NOMO-1 treated with DMSO at 0.1 percent for 48 hours (cell line): ENCODE measurements around the gene PCMTD2.
A peak's percentile ranks its signal among the peaks of the same experiment; 100 is the strongest.

Experiments
- DNase-seq: peaks from one replicate; lab custom pipeline; 2025; ENCODE audit not compliant: unreplicated experiment; lab: John Stamatoyannopoulos, UW

The PCMTD2 gene

GRCh38 chr20:64255361-64256281 lies at the start of gene PCMTD2:
Gene PCMTD2 (plus strand): TSS chr20:64255748. CDS start chr20:64259966, 4,218 bp downstream.
- DNase-seq: peak; percentile 84

- DNase-seq: no peak
Measured at GRCh38 chr20:64206614-64207013, 48.9 kb upstream of the PCMTD2 start.

DNA sequence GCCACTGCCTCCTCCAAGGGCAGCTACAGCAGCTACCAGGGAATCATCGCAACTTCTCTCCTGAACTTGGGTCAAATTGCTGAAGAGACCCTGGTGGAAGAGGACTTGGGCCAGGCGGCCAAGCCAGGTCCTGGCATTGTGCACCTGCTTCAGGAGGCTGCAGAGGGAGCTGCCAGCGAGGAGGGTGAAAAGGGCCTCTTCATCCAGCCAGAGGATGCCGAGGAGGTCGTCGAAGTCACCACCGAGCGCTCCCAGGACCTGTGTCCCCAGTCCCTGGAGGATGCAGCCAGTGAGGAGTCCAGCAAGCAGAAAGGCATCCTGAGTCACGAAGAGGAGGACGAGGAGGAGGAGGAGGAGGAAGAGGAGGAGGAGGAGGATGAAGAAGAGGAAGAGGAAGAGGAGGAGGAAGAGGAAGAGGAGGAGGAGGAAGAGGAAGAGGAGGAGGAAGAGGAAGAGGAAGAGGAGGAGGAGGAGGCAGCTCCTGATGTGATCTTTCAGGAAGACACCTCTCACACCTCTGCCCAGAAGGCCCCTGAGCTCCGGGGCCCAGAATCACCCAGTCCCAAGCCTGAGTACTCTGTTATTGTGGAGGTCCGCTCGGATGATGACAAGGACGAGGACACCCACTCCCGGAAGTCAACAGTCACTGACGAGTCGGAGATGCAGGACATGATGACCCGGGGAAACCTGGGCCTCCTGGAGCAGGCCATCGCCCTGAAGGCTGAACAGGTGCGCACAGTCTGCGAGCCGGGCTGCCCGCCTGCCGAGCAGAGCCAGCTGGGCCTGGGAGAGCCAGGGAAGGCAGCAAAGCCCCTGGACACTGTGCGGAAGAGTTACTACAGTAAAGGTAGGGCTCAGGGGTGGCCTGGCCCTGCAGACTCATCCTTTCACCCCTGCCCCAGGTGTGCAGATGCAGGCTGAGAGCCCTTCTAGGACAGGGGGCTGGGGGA lies 47.6 kb upstream of the PCMTD2 start:
- DNase-seq: no peak

GRCh38 chr20:64209148-64209547 lies 46.4 kb upstream of the PCMTD2 start:
- no peak for DNase-seq

DNA sequence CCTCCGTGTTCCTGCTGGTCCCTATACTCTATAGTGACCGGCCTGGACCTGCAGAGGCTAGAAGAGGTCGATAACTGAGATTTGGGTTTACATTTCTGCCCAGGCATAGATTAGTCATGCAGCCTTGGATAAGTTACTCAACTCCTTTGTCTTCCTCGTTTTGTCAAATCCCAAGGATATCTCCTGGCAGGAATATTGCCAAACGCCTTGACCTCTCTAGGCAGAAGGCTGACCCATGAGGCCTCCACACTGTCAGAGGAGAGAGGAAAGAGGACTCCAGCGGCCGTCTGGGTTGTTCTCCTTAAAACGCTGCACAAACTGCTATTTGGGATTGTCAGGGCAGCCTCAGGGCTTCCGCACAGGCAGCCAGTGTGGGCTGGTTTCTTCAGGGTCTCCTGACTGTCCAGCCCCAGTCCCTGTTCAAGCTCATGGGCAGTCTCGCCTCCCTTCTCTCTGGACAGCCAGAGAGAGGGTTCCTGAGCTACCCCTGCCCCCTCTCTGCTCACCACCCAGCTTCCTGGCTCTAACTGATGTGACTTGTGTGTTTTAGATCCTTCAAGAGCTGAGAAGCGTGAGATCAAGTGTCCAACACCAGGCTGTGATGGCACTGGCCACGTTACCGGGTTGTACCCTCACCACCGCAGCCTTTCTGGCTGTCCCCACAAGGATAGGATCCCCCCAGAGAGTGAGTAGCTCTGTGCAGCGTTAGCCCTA lies 44.7 kb upstream of the PCMTD2 start:
- DNase-seq: no peak

- DNase-seq: no peak
Measured at GRCh38 chr20:64211874-64212658, 43.5 kb upstream of the PCMTD2 start.

- DNase-seq: no peak
Measured at GRCh38 chr20:64212755-64213154, 42.8 kb upstream of the PCMTD2 start.

GRCh38 chr20:64214113-64214512 lies 41.4 kb upstream of the PCMTD2 start:
- DNase-seq: no peak

- DNase-seq: no peak
Measured at GRCh38 chr20:64214952-64215351, 40.6 kb upstream of the PCMTD2 start.

GRCh38 chr20:64216036-64216435 lies 39.5 kb upstream of the PCMTD2 start:
- no peak for DNase-seq

GRCh38 chr20:64216910-64217309 lies 38.6 kb upstream of the PCMTD2 start:
- DNase-seq: no peak

DNA sequence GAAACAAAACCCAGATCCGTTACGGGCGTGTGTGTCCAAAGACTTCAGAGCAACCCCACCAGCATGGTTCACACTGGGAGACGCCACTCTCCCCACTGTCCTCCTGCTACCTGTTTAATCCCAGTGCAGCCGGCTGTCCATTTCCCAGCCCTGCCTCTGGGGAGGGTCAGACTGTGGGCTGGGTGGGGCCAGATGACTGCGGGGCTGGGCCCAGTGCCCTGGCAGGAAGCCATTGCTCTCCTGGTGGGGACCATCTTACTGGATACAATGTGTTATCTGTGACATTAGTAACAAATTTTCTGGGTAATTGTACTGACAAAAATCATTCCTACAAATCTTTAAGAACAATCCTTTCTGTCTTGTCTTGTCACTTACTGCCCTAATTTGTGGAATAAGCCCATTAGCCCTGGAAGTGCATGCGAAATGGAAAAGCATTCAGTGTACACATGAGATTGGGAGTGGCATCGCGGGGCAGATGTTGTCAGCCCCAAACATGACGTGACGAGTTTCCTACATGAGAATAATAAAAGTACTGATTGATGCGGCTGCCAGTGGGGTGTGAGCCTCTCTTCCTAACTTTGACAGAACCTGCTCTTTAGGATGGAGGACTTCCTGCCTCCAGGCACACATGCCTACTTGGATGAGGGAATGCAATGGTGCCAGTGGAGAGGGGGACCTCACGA lies 37.9 kb upstream of the PCMTD2 start:
- no peak for DNase-seq

DNA sequence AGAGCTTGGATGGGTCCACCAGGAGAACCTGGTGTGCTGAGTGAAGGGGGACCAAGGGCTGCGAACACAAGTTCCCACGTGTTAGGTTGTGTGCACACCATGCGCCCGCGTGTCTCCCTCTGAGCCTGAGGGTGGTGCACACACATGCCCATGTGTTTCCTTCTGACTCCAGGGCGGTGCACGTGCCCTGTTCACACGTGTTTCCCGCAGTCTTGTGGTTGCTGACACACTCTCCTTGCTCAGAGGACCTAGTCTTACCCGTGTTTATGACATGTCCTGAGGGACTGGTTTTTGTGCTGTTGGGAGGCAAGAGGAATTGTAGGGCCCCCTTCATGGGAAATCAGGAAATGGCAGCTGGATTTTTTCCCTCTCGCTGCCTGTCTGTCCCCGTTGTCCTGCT lies 36.3 kb upstream of the PCMTD2 start:
- no peak for DNase-seq

GRCh38 chr20:64219730-64220129 lies 35.8 kb upstream of the PCMTD2 start:
- DNase-seq: no peak

DNA sequence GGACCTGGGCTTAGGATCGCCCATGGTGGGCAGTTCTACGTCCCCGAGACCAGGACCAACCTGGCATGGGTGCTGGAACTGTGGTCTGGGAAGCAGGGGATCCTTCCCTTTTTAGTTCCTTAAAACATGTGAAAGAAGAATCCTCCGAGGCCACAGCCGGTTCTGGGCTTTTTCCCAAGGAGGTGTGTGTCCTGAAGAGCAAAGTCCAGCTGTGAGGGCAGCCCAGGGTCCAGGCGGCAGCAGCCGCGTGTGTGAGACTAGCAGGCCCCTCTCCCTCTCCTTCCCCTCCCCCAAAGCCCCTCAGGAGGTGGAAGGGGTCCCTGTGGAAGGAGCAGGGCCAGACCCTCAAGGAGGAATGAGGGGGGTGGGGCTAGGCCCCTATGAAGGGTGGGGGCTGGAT lies 35.1 kb upstream of the PCMTD2 start:
- DNase-seq: no peak

DNA sequence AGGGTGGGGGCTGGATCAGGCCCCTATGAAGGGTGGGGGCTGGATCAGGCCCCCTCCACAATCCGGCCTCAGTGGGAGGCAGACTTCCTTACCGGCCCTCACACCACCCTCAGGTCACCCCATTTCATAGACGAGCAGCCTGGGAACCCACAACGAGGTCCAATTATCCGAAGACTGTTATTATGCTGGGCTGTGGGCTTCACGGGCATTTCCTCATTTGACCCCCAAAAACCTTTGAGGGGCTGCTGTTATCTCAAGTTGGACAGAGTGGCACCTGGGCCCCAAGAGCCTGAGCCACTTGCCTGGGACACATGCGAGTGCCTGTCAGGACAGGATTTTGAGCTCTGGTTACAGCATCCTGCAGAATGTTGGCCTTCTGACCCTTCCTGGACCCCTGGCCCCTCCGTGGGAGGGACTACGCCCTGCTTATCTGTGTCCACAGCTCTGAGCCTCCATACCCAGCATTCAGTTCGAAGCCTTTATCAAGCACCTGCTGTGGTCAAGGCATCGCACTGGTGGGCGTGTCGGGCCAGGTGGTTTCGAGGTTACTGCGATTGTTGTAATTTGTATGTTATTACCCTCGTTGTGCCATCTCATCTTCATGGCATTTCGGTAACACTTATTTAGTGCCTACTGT lies 34.5 kb upstream of the PCMTD2 start:
- DNase-seq: no peak

- no peak for DNase-seq
Measured at GRCh38 chr20:64222291-64222735, 33.2 kb upstream of the PCMTD2 start.

DNA sequence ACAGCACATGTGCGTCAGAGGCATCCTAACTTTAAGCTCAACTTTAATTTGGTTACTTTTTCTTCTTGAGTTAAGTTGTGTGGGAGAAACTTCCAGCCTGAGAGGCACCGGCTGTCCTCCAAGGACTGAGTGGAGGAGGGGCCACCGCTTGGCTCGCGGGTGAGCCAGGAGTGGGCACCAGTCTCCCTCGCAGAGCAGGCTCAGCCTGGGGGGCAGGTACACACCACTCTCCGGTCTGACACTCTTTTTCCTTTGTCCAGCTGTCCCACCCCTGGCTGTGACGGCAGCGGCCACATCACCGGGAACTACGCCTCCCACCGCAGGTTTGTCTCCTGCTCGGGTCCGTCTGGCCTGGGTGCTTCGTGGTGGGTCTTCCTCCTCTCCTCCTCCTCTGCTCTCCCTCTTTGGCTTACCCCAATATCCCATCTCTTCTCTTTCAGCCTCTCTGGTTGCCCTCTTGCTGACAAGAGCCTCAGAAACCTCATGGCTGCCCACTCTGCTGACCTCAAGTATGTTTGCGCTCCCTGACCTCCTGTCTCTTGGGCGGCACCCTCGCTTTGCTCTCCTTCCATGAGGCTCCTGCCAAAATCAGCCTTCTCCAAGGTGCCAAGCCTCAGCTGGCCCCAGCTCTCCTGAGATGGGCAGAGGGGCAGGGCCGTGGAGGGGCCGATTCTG lies 32.6 kb upstream of the PCMTD2 start:
- no peak for DNase-seq
